ENCODE measurements around the gene PCDHA3. TPM values are rescaled to one million over a fixed set of nuclear protein-coding genes. Genes with fewer than 3 reads are reported as not detected.

PCDHA3 gene
- total and polyA plus RNA-seq, 2 of the 4 experiments (the other 2 are of a cell fraction): under 0.01 to 0.03 TPM

DNA sequence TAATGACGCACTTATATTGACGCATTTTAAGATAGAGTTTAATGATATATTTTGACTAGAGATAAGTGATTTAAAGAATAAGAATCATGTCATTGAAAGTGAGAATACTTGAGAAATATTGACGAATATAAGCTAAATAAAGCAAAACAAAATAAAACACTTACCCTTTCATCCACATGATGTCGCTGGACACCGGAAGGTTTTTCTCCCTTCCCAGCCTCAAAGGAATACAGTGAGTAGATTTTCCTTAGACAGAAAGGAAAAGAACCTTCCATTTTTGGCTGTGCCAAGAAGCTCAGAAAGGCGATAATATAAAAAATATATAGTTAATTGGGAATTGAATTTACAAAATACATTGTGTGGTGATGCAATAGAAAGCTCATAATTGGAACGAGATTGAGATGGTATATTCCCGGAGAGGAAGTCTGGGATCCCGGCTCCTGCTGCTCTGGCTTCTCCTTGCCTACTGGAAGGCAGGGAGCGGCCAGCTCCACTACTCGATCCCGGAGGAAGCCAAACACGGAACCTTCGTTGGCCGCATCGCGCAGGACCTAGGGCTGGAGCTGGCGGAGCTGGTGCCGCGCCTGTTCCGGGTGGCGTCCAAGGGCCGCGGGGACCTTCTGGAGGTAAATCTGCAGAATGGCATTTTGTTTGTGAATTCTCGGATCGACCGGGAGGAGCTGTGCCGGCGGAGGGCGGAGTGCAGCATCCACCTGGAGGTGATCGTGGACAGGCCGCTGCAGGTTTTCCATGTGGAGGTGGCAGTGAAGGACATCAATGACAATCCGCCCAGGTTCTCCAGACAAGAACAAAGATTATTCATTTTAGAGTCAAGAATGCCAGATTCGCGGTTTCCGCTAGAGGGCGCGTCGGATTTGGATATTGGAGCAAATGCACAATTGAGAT, 20.8 kb downstream of the PCDHA3 start, which contains the start of gene PCDHA5:
Gene PCDHA5 (plus strand): TSS at position 239 of the 906 bp plus-strand sequence.
- ChIA-PET CTCF (interaction anchor here (0.6 kb wide), 1 partner anchor 31 kb away, joined by 3 read pairs; no protein-coding TSS in a partner anchor), POLR2A (ENCODE audit: unreplicated experiment) (no interaction called here)
- no peak within 1 kb of the TSS for H2AK5ac ChIP-seq (ENCODE audit: low read depth, low read length)
- no peak within 1 kb of the TSS for H3K9ac ChIP-seq (ENCODE audit: low read depth, low read length)
- H3K18ac ChIP-seq (ENCODE audit: low read depth, low read length): no peak within 1 kb of the TSS
- H3K14ac ChIP-seq (replicated peaks; ENCODE audit: low read depth, low read length): no peak within 1 kb of the TSS
- no peak within 1 kb of the TSS for H2BK15ac ChIP-seq (ENCODE audit: low read depth, low read length)
- WGBS, 2 experiments (ENCODE audit: extremely low coverage in 2 of 2, insufficient read length in 1 of 2): 22% methylated on average over 17 of the region's 39 CpGs; no CpG with 5 or more reads in 1 of the 2 experiments
- no peak within 1 kb of the TSS for H3K56ac ChIP-seq (ENCODE audit: extremely low read depth, insufficient read depth, low read length)
- peaks cover 9% of the 10 kb centered on the region for H3K9me3 ChIP-seq (ENCODE audit: control insufficient read depth, insufficient read depth, low read length)
- H2BK5ac ChIP-seq (ENCODE audit: low read depth, low read length, poor library complexity, severe bottlenecking): no peak within 1 kb of the TSS
- intact Hi-C loops (cut with micrococcal nuclease) (no loop called here), dilution Hi-C loops (cut with HindIII; ENCODE audit: low sequenced_read_pairs, unreplicated experiment) (no loop called here), in situ Hi-C loops (cut with MboI; ENCODE audit: low sequenced_read_pairs) (no loop called here)
- H4K20me1 ChIP-seq (ENCODE audit: insufficient read depth, low read length): no peaks in the 10 kb centered on the region
- no peak within 1 kb of the TSS for H2BK120ac ChIP-seq (ENCODE audit: low read depth, low read length)
- no peak within 1 kb of the TSS for H3K4me2 ChIP-seq (ENCODE audit: low read depth, low read length)
- BruUV-seq (replicated peaks): no TSS peak
- no peaks in the 10 kb centered on the region for H3K9me1 ChIP-seq (ENCODE audit: insufficient read depth, low read length)
- no peak within 1 kb of the TSS for H3K4ac ChIP-seq (ENCODE audit: low read depth, low read length)
- H4K8ac ChIP-seq (ENCODE audit: low read depth in 2 of 2, low read length in 2 of 2): no peak within 1 kb of the TSS
- no peaks in the 10 kb centered on the region for H3K36me3 ChIP-seq (ENCODE audit: control insufficient read depth, insufficient read depth, low read length)
- no peaks in the 10 kb centered on the region for H3K27me3 ChIP-seq (ENCODE audit: control insufficient read depth, insufficient read depth, low read length)
- DNase-seq (no peak), ATAC-seq (ENCODE audit: low read depth) (no peak)
- H2AFZ ChIP-seq (replicated peaks; ENCODE audit: low read length, poor library complexity): no peak within 1 kb of the TSS
- H3K79me1 ChIP-seq (ENCODE audit: low read depth in 1 of 2, low read length in 2 of 2): no peaks in the 10 kb centered on the region
- H4K91ac ChIP-seq (ENCODE audit: insufficient read depth, low read depth, low read length): no peak within 1 kb of the TSS
- no peak within 1 kb of the TSS for H3K23ac ChIP-seq (ENCODE audit: low read depth, low read length)
- no peak within 1 kb of the TSS for H4K5ac ChIP-seq (ENCODE audit: low read depth, low read length)
- H3K4me3 ChIP-seq (ENCODE audit: insufficient read depth, low read depth, low read length): no peak within 1 kb of the TSS
- no peaks in the 10 kb centered on the region for H3K4me1 ChIP-seq (ENCODE audit: control insufficient read depth, insufficient read depth, low read length)
- no peak within 1 kb of the TSS for H2BK20ac ChIP-seq (ENCODE audit: low read depth, low read length)
- H3K27ac ChIP-seq (ENCODE audit: insufficient read depth, low read length): no peak within 1 kb of the TSS
- H2AK9ac ChIP-seq (replicated peaks; ENCODE audit: low read depth, low read length, poor library complexity): no peak within 1 kb of the TSS
- no peak for TF ChIP-seq MXI1 (IDR thresholded peaks at IDR 0.05; ENCODE audit: borderline replicate concordance, low read depth, low read length)
- TF ChIP-seq, protein P1, sequence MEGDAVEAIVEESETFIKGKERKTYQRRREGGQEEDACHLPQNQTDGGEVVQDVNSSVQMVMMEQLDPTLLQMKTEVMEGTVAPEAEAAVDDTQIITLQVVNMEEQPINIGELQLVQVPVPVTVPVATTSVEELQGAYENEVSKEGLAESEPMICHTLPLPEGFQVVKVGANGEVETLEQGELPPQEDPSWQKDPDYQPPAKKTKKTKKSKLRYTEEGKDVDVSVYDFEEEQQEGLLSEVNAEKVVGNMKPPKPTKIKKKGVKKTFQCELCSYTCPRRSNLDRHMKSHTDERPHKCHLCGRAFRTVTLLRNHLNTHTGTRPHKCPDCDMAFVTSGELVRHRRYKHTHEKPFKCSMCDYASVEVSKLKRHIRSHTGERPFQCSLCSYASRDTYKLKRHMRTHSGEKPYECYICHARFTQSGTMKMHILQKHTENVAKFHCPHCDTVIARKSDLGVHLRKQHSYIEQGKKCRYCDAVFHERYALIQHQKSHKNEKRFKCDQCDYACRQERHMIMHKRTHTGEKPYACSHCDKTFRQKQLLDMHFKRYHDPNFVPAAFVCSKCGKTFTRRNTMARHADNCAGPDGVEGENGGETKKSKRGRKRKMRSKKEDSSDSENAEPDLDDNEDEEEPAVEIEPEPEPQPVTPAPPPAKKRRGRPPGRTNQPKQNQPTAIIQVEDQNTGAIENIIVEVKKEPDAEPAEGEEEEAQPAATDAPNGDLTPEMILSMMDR (conservative IDR thresholded peaks at IDR 0.05; ENCODE audit: low read depth, low read length): peak; percentile 33; the same call in 1 of the 2 replicates

Data from IMR-90 (cell line).